Measurements from ENCODE around the gene DGCR6.

- no peak for TF ChIP-seq TAF1 (IDR thresholded peaks at IDR 0.05; ENCODE audit: borderline replicate concordance, low read depth, low read length)
- no peak for TF ChIP-seq POLR2AphosphoS5 (IDR thresholded peaks at IDR 0.05; ENCODE audit: low read depth, low read length)
- no peak for TF ChIP-seq POLR2A (IDR thresholded peaks at IDR 0.05; ENCODE audit: low read depth, low read length)
These were observed 23.3 kb downstream of the DGCR6 start for GRCh38 chr22:18929459-18929858.

Measured in GM12892 (cell line).